ENCODE data around the gene FADS3.

DNA sequence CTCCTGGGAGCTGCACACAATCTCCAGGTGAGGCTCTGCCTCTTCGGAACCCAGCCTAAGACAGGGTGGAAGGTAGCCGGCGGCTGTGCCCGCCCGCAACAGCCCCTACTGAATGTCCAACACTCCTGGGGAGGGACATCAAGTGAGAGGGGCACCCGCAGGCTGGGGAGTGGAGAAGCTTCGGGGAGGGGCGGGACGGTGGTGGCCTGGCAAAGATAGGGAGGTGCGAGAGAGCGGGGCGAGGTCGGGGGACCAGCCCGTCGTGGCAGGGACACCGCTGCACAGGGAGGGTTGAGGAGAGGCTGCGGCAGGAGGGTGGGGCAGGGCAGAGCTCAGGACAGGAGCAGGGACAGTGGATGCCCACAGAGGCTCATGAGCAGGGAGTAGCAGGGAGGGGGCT is 8.9 kb upstream of the FADS3 start:
- TF ChIP-seq, protein P1, sequence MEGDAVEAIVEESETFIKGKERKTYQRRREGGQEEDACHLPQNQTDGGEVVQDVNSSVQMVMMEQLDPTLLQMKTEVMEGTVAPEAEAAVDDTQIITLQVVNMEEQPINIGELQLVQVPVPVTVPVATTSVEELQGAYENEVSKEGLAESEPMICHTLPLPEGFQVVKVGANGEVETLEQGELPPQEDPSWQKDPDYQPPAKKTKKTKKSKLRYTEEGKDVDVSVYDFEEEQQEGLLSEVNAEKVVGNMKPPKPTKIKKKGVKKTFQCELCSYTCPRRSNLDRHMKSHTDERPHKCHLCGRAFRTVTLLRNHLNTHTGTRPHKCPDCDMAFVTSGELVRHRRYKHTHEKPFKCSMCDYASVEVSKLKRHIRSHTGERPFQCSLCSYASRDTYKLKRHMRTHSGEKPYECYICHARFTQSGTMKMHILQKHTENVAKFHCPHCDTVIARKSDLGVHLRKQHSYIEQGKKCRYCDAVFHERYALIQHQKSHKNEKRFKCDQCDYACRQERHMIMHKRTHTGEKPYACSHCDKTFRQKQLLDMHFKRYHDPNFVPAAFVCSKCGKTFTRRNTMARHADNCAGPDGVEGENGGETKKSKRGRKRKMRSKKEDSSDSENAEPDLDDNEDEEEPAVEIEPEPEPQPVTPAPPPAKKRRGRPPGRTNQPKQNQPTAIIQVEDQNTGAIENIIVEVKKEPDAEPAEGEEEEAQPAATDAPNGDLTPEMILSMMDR (IDR thresholded peaks at IDR 0.05): no peak
- no peak for TF ChIP-seq POLR2AphosphoS5 (IDR thresholded peaks at IDR 0.05)
- no peak for TF ChIP-seq POLR2A (IDR thresholded peaks at IDR 0.05)

Data from prostate gland (tissue), 2 donors.